GM18858 (cell line): Measurements from ENCODE around the gene MEIOSIN.
"Not testable (repeated sequence)": the region's sequence is repeated elsewhere in the genome, so short reads cannot be mapped to it uniquely, and the experiment has no call there.

ENCODE experiments used
- ATAC-seq: cut with Tn5 transposase; IDR thresholded peaks from one replicate; pipeline ENCODE4 v1.9.1; 2021; ENCODE audit not compliant: unreplicated experiment

The MEIOSIN gene

DNA sequence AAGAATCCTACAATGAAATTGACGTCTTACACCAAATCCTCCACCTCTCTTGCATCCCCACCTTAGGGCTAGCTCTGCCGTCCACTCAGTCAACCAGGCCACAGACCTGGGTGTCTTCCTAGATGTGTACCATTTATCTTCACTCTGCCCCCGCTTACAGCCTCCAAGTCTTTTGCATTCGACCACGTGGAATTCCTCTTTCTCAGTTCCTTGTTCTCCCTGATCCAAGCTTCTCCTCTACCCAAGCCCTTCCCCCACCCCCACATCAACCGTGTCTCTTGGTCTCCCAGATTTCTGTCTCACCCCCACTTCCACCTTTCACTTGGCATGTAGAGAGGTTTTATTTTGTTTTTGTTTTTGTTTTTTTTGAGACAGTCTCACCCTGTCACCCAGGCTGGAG is 60.6 kb downstream of the MEIOSIN start:
- ATAC-seq = no peak

DNA sequence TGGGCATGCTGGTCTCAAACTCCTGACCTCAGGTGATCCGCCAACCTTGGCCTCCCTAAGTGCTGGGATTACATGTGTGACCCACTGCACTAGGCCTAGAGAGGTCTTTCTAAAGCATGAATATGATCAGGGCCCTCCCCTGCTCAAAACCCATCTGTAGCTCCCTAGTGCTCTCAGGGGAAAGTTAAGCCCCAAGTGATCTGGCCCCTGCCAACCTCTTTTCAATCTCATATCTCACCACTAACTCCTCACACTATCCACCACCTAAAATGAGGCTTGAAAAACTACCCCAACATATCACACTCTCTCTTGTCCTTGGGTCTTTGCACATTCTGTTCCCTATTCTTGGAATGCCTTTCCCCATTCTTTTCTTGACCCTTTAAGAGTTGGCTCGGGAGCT is 61.4 kb downstream of the MEIOSIN start:
- no peak for ATAC-seq

DNA sequence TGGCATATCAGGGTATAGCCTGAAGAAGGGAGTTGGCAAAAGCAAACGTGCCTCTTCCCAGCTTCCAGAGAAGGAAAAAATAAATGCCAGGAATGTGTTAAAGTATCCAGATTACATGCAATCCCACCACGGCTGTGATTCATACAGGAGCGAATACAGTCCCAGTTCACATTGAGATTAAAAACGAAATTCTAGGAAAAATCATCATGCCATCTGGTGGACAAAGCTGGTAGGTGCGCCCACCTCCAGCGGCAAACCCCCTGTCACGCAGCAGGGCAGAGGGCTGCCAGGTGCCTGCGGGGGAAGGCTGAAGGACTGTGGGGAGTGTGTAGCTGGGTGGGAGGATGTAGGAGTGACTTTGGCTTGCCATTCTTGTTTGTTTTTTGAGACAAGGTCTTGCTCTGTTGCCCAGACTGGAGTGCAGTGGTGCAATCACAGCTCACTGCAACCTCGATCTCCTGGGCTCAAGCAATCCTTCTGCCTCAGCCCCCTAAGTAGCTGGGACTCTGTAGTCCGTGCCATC is 65.8 kb downstream of the MEIOSIN start:
- ATAC-seq = no peak

DNA sequence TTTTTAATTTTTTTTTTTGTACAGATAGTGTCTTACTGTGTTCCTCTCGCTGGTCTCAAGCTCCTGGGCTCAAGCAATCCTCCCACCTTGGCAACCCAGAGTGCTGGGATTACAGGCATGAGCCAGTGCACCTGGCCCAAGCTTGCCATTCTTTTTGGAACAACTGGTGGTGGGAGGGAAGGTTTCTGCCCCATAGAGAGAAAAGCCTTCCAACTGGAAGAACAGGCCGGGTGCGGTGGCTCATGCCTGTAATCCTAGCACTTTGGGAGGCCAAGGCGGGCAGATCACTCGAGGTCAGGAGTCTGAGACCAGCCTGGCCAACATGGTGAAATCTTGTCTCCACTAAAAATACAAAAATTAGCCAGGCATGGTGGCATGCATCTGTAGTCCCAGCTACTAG is 66.3 kb downstream of the MEIOSIN start:
- not testable (repeated sequence) for ATAC-seq

DNA sequence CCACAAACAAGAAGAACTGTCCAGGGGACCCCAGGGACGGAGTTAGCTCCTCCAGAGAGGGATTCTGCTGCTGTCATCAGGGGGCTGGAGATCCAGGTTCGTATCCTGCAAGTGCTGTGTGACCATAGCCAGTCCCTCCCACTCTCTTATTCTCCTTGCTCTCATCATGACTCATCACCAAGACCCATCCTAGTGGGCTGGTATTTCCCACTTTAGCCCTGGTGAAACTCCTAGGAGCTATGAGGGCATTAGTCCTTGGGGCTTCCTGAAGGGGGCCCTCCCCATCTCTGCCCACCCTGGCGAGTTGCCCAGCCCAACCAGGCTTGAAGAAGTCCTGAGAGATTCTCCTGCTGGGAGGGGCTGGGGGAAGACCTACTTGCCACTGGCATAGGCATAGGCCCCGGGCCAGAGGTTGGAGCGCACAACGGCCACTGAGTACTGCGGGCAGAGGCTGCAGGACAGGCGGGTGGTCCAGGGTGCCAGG is 66.9 kb downstream of the MEIOSIN start:
- ATAC-seq = no peak

DNA sequence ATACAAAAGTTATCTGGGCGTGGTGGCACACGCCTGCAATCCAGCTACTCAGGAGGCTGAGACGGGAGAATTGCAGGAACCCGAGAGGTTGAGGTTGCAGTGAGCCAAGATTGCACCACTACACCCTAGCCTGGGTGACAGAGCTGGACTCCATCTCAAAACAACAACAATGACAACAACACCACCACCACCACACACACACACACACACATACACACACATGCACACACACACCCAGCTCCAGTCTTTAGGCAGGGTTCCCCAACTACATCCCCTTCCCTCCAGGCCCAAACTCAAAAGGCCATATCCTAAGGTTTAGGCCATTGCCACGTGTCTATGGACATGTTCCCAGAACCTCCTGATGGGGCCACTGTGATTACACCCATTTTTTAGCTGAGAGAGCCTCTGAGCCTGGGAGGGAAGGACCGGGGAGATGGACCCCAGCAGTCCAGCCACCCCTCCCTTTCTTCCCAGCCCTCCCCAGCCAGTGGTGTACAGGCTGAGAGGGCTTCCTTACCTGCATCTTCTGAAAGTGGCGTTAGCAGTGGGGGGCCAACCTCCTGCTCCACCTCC is 68.5 kb downstream of the MEIOSIN start:
- ATAC-seq = no peak

DNA sequence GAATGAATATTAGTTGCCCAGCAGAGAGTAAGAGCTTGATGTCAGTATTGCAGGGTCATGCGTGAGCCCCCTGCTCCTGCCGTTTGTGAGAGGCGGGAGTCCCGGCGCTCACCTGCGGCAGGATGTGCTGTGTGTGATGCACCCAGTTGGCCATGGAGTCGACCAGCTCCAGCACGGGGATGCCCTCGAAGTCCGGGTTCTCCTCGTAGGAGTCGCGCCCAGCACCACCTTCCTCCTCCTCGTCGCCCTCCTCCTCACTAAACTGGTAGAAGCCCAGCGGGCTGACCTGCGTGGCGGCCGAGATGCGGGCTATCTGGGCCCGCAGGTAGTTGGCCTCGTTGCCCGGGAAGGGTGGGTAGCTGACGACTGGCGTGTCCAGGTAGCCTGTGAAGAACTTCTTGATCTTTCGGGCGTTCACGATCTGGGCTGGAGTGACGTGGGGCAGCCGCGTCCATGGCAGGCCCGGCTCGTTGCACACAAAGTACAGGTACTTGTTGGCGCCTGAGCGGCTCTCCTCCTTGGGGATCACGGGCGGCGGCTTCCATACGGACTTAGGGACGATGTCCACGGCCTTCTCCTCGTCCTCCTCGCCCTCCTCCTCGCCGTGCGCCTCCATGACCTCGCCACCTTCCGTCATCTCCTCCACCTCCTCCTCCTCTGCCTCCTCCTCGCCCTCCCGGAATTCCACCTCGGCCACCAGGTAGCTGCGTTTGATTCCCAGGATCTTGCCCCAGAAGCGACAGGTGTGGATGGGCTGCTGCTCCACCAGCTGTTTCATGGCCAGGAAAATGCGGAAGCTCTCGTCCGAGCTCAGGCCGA is 71.1 kb downstream of the MEIOSIN start:
- no peak for ATAC-seq

DNA sequence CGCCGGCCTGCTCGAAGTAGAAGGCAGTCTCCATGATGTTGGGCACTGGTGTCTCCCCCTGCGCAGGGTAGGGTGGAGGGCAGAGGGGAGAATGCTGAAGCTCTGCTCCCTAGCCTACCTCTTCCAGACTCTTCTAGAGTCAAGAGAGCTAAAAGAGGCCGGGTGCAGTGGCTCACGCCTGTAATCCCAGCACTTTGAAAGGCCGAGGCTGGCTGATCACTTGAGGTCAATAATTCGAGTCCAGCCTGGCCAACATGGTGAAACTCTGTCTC is 71.7 kb downstream of the MEIOSIN start:
- ATAC-seq = no peak

DNA sequence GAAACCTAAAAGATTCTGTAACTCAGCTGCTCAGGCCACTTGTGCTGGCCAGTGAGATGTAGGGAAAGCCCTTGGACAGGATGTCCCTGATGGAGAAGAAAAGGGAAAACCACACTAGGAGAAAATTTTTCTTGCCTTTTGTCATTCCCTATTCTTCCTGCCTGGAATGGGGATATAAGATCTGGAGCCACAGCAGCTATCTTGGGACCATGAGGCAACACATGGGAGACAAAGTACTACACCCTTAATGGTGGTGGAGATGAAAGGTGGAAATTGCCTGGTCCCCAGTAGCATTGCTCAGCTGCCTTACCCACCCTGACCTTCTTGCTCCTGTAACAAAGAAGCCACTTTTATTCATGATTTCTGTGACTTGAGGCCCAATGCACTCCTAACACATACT is 72.5 kb downstream of the MEIOSIN start:
- no peak for ATAC-seq

DNA sequence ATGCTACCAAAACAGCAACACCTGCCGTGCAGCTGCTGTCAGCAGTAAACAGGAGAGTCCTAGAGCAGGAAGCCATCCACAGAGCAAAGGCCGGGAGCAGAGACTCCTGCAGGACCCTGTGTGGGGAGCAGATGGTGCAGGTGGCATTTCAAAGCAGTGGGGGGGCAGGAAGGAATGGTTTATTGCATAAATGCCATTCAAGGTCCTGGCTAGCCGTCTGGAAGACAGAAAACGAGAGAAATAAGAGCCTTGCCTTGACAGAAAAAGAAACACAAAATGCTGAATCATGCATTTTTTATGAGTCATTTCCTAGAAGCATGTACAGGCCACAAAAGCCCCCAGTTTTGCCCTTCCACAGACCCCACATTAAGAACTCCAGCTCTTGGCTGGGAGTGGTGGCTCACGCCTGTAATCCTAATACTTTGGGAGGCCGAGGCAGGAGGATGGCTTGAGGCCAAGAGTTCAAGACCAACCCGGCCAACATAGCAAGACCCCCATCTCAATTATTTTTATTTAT is 76.5 kb downstream of the MEIOSIN start:
- no peak for ATAC-seq

DNA sequence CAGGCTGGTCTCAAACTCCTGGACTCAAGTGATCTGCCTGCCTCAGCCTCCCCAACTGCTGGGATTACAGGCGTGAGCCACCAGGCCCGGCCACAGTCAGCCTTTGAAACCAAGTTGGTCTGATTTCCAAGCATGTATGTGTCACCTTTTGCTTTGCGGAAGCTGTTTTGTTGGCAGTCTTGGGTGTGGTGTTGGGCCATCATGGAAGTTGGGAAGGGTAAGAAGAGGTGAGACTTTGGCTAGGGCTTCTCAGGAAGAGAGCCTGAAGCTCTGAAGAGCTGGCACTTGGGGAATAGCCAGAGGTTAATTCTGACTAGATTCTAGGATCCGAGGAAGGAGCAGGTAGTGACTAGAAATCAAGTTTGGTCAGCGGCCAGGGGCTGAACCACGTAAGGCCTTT is 79.1 kb downstream of the MEIOSIN start:
- no peak for ATAC-seq
